HG02938 (cell line): ENCODE measurements around the gene SPTBN4.
"Not testable (repeated sequence)": the region's sequence is repeated elsewhere in the genome, so short reads cannot be mapped to it uniquely, and the experiment has no call there.

ENCODE experiments used
- ATAC-seq: cut with Tn5 transposase; IDR thresholded peaks from one replicate; pipeline ENCODE4 v1.9.1; 2021; ENCODE audit warnings: mild to moderate bottlenecking, moderate library complexity; ENCODE audit not compliant: unreplicated experiment

SPTBN4 gene

GRCh38 chr19:40466985-40467734 lies at the start of gene SPTBN4:
SPTBN4 (plus strand) TSS chr19:40467001; CDS start chr19:40472622, 5,621 bp downstream.
- no peak for ATAC-seq

DNA sequence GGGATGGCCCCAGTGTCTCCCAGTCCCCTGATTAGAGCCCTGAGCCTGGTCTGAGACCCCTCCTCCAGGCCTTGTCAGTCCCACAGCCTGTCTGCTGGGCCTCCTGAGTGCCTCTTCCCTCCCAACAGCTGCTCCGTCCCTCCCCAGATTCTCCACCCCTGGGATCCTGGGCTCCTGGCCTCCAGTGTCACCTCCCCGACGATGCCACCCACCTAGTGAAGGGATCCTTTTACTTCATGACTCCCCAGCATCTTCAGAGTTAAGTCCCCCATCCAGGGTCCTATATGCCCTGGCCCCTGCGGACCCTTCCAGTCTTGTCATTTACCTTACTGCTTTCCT lies 49.2 kb upstream of the SPTBN4 start:
- ATAC-seq: no peak

- no peak for ATAC-seq
Observed at GRCh38 chr19:40418040-40418439, 48.8 kb upstream of the SPTBN4 start.

DNA sequence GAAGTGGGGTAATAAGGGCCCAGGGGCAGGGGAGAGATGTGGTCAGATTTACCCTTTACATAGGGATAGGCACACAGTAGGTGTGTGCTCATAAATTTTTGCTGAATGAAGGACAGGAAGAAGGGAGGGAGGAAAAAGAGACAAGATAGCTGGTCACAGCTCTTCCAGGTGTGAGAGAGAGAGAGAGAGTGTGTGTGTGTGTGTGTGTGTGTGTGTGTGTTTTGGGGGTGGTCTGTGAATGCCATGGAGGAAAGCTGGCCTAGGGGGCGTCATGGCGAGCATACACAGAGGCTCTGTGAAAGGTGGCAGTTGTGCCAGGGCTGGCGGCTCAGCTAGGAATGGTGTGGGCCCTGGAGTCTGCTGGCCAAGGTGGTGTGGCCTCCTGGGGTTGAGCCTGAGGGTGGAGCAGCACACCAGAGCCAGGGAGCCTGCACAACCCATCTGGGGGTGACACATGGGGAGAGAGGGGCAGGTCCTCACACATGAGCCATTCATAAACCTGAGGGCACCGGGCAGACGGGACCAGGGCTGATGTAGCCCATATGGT lies 47.7 kb upstream of the SPTBN4 start:
- ATAC-seq: no peak

DNA sequence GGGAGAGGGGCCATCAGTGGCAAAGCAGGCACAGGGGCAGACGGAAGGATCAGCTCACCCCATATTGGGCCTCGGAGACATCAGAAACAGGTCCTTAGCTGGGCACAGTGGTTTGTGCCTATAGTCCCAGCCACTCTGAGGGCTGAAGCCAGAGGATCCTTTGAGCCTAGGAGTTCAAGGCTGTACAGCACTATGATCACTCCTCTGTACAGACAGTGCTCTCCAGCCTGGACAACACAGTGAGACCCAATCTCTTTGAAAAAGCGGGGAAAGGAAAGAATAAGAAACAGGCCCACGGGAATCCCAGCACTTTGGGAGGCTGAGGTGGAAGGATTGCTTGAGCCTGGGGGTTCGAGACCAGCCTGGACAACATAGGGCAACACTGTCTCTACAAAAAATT lies 47.0 kb upstream of the SPTBN4 start:
- ATAC-seq: no peak

- no peak for ATAC-seq
Observed at GRCh38 chr19:40420451-40420765, 46.4 kb upstream of the SPTBN4 start.

- no peak for ATAC-seq
Observed at GRCh38 chr19:40420766-40421765, 45.7 kb upstream of the SPTBN4 start.

GRCh38 chr19:40421993-40422747 lies 44.6 kb upstream of the SPTBN4 start:
- ATAC-seq: no peak

- no peak for ATAC-seq
Observed at GRCh38 chr19:40422748-40423566, 43.8 kb upstream of the SPTBN4 start.

DNA sequence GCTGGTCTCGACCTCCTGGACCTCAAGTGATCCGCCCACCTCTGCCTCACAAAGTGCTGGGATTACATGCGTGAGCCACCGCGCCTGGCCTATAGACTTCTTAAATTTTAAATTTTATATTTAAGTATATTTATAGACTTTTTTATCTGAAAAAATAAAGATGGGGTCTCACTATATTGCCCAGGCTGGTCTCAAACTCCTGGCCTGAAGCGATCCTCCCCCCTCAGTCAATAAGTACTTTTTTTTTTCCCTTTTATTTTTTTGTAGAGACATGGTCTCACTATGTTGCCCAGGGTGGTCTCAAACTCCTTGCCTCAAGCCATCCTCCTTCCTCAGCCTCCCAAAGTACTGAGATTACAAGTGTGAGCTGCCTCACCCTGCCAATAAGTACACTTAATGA lies 42.9 kb upstream of the SPTBN4 start:
- no peak for ATAC-seq

GRCh38 chr19:40424637-40425449 lies 42.0 kb upstream of the SPTBN4 start:
- ATAC-seq: no peak

DNA sequence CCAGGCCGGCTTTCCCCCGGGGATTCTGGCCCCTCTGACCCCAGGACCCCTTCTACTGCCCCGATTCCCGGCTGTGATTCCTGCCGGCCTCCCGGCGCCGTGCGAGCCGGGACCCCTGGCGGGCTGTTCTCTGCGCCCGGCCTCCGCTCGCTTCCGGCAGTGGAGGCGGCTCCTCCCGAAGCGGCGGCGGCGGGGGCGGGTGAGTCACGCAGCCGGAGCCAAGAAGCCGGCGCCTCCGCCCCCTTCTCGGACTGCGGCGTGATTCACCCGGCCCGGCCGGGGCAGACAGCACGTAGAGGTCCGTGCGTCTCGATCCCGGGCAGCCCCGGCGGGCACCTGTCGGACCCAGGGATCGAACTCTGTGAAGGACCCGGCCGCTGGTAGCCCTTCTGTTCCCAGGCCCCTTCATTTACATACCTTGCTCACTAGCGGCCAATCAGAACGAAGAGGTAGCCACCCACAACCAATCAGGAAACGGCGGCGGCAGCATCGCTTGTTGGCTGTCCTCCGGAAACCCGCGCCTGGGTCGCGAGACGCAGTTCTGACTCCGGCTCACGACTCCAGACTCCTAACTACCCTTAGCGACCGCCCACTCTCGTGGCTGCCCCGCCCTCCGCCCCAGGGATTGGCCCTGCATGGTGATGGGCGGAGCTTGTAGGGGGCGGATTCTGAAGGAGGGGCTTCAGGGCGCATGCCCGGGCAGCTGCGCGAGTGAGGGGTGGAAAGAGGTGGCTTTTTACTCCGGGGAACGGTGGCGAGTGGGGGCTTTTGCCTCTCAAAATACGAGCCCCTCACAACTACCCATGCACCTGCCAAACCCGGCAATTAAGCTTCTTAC lies 41.1 kb upstream of the SPTBN4 start, which contains the start of gene SERTAD1:
Gene SERTAD1 (minus strand): TSS at position 543 of the 838 bp plus-strand sequence. CDS start 2,446 bp downstream, outside the sequence.
- peak; percentile 78 for ATAC-seq

GRCh38 chr19:40428197-40428596 lies 38.6 kb upstream of the SPTBN4 start:
- ATAC-seq: not testable (repeated sequence)

DNA sequence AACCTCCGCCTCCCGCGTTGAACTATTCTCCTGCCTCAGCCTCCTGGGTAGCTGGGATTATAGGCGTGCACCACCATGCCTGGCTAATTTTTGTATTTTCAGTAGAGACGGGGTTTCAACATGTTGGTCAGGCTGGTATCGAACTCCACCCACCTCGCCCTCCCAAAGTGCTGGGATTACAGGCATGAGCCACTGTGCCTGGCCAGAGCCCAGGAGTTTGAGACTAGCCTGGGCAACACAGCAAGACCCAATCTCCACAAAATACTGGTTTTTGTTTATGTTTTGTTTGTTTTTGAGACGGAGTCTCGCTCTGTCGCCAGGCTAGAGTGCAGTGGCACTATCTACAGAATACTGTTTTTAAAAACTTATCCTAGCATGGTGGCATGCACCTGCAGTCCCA lies 36.6 kb upstream of the SPTBN4 start:
- not testable (repeated sequence) for ATAC-seq

DNA sequence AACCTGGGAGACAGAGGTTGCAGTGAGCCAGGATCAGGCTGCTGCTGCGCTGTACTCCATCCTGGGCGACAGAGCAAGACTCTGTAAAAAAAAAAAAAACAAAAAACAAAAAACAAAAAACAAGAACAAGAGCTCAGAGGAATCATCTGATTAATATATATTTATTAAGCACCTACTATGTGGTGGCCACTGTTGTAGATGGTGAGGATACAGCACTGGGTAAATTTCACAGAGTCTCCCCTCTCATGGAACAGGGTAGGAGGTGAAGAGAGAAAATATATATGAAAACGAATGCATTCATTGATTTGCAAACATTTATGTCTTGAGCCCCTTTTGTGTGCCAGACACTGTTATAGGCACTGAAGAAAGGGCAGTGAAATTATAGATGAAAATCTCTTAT lies 35.1 kb upstream of the SPTBN4 start:
- no peak for ATAC-seq

DNA sequence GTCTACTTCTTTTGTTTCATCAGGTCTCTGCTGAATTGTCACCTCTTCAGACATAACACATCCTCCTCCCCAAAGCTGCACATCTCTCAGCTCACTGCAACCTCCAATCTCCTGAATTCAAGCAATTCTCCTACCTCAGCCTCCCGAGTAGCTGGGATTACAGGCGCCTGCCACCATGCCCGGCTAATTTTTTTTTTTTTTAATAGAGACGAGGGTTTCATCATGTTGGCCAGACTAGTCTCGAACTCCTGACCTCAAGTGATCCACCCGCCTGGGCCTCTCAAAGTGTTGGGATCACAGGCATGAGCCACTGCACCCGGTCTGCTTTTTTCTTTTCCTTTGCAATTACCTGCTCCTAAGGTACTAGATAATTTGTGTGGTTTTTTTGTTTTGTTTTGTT lies 34.0 kb upstream of the SPTBN4 start:
- ATAC-seq: not testable (repeated sequence)

- no peak for ATAC-seq
Observed at GRCh38 chr19:40433391-40434216, 33.2 kb upstream of the SPTBN4 start.
